ENCODE results near the gene SBK3.
"Not testable (repeated sequence)": the region's sequence is repeated elsewhere in the genome, so short reads cannot be mapped to it uniquely, and the experiment has no call there.

SBK3 gene

GRCh38 chr19:55541091-55541490 is 4.3 kb downstream of the SBK3 start:
- H3K4me3 ChIP-seq (ENCODE audit: low read depth, low read length) = no peak overlapping the region

- no peak overlapping the region for H3K4me3 ChIP-seq (ENCODE audit: low read depth, low read length)
These were observed 4.7 kb downstream of the SBK3 start for GRCh38 chr19:55540619-55541018.

- no peak overlapping the region for H3K4me3 ChIP-seq (ENCODE audit: low read depth, low read length)
These were observed 6.0 kb downstream of the SBK3 start for GRCh38 chr19:55539090-55539984.

GRCh38 chr19:55538132-55538531 is 7.2 kb downstream of the SBK3 start:
- H3K4me3 ChIP-seq (ENCODE audit: low read depth, low read length) = no peak overlapping the region

GRCh38 chr19:55537741-55538111 is 7.6 kb downstream of the SBK3 start:
- H3K4me3 ChIP-seq (ENCODE audit: low read depth, low read length) = no peak overlapping the region

- H3K4me3 ChIP-seq (ENCODE audit: low read depth, low read length) = no peak within 1 kb of the TSS
These were observed 8.2 kb downstream of the SBK3 start, which contains the start of gene SBK2 for GRCh38 chr19:55536951-55537740. SBK2 (minus strand) TSS chr19:55537133; CDS start chr19:55536294, 839 bp downstream.

- H3K4me3 ChIP-seq (ENCODE audit: low read depth, low read length) = no peak overlapping the region
These were observed 9.0 kb downstream of the SBK3 start for GRCh38 chr19:55536366-55536765.

GRCh38 chr19:55535965-55536350 is 9.4 kb downstream of the SBK3 start:
- no peak overlapping the region for H3K4me3 ChIP-seq (ENCODE audit: low read depth, low read length)

- H3K4me3 ChIP-seq (ENCODE audit: low read depth, low read length) = no peak overlapping the region
These were observed 10.0 kb downstream of the SBK3 start for GRCh38 chr19:55535173-55535964.

GRCh38 chr19:55534280-55534679 is 11.1 kb downstream of the SBK3 start:
- H3K4me3 ChIP-seq (ENCODE audit: low read depth, low read length) = not testable (repeated sequence)

GRCh38 chr19:55530996-55531395 is 14.3 kb downstream of the SBK3 start:
- H3K4me3 ChIP-seq (ENCODE audit: low read depth, low read length) = no peak overlapping the region

- no peak overlapping the region for H3K4me3 ChIP-seq (ENCODE audit: low read depth, low read length)
These were observed 15.6 kb downstream of the SBK3 start for GRCh38 chr19:55529636-55530234.

GRCh38 chr19:55528030-55528803 is 17.1 kb downstream of the SBK3 start:
- H3K4me3 ChIP-seq (ENCODE audit: low read depth, low read length) = no peak overlapping the region

GRCh38 chr19:55527197-55528029 is 17.9 kb downstream of the SBK3 start:
- no peak overlapping the region for H3K4me3 ChIP-seq (ENCODE audit: low read depth, low read length)

- H3K4me3 ChIP-seq (ENCODE audit: low read depth, low read length) = no peak overlapping the region
These were observed 18.8 kb downstream of the SBK3 start for GRCh38 chr19:55526216-55527196.

GRCh38 chr19:55525289-55526101 is 19.8 kb downstream of the SBK3 start:
- no peak overlapping the region for H3K4me3 ChIP-seq (ENCODE audit: low read depth, low read length)

GRCh38 chr19:55520691-55521292 is 24.6 kb downstream of the SBK3 start:
- no peak overlapping the region for H3K4me3 ChIP-seq (ENCODE audit: low read depth, low read length)
